Peyer's patch (tissue), 4 donors: ENCODE data around the gene FRMD5. TPM values are rescaled to one million over a fixed set of nuclear protein-coding genes. Genes with fewer than 3 reads are reported as not detected.

Source experiments
- DNase-seq, 3 donors: peaks; one replicate each; pipeline ENCODE4 v3.0.0-alpha.2; 2017 to 2019
- H3K27ac ChIP-seq, 4 donors: fragments of 200-600 bp; sonication (generic); one replicate each; pipeline ENCODE4 v1.5.1; 2016 to 2019
- H3K27me3 ChIP-seq, 2 donors: fragments of 200-600 bp; sonication (generic); one replicate each; pipeline ENCODE4 v1.5.1; 2019
- H3K36me3 ChIP-seq, 3 donors: fragments of 200-600 bp; sonication (generic); one replicate each; pipeline ENCODE4 v1.5.1; 2016 to 2019
- H3K4me1 ChIP-seq, 4 donors: fragments of 200-600 bp; sonication (generic); one replicate each; pipeline ENCODE4 v1.5.1; 2016 to 2019
- H3K4me3 ChIP-seq, 4 donors: fragments of 200-600 bp; sonication (generic); 1 replicate in 3 of 4; 2 replicates in 1 of 4; pipeline ENCODE4 v1.5.1; 2016 to 2019; ENCODE audit warnings: mild to moderate bottlenecking in 1 of 4
- H3K9me3 ChIP-seq, 4 donors: fragments of 200-600 bp; sonication (generic); one replicate each; pipeline ENCODE4 v1.5.1; 2016 to 2019; ENCODE audit warnings: mild to moderate bottlenecking in 1 of 4
- POLR2A ChIP-seq, 2 donors: fragments of 450-650 bp; IDR thresholded peaks; one replicate each; pipeline ENCODE4 v1.5.1; 2017; ENCODE audit warnings: antibody characterized with exemption in 2 of 2, mild to moderate bottlenecking in 2 of 2, moderate library complexity in 2 of 2
- total RNA-seq, 4 donors: library from RNA; depleted of rRNA; stranded (reverse); fragments of >200 nt; gene quantifications; one replicate each; pipeline ENCODE4 v1.1.0, GENCODE V29; 2016
- TF ChIP-seq, protein P1 (sequence below), 6 experiments: fragments of 450-650 bp in 4 of 6; fragments of 200-600 bp in 2 of 6; sonication (generic) in 1 of 6; IDR thresholded peaks; one replicate each; pipeline ENCODE4 v1.5.1; 2017 to 2019; ENCODE audit warnings: antibody characterized with exemption in 6 of 6, mild to moderate bottlenecking in 3 of 6, moderate library complexity in 1 of 6

FRMD5 gene
- total RNA-seq, 4 donors from 2014 or later = 0.54 to 5.0 (median 0.57) TPM; not detected in 1

DNA sequence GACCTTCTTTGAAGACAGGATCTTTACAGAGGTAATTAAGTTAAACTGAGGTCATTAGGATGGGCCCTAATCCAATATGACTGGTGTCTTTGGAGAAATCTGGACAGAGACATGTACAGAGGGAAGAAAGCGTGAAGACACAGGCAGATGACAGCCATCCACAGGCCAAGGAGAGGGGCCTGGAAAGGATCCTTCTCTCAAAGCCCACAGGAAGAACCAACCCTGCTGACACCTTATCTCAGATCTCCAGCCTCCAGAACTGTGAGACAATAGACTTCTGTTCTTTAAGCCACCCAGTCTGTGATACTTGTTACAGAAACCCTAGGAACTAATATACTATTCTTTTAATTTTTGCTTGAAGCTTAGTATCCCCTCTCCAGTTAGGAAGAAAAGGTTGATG, 294.1 kb downstream of the FRMD5 start:
- Histone ChIP-seq H3K4me1 (no peaks in the 10 kb centered on the region), H3K36me3 (no peaks in the 10 kb centered on the region), H3K27ac (no peak overlapping the region), H3K4me3 (no peak overlapping the region), H3K27me3 (no peaks in the 10 kb centered on the region), H3K9me3 (no peaks in the 10 kb centered on the region)
- DNase-seq = no peak
- TF ChIP-seq, protein P1, sequence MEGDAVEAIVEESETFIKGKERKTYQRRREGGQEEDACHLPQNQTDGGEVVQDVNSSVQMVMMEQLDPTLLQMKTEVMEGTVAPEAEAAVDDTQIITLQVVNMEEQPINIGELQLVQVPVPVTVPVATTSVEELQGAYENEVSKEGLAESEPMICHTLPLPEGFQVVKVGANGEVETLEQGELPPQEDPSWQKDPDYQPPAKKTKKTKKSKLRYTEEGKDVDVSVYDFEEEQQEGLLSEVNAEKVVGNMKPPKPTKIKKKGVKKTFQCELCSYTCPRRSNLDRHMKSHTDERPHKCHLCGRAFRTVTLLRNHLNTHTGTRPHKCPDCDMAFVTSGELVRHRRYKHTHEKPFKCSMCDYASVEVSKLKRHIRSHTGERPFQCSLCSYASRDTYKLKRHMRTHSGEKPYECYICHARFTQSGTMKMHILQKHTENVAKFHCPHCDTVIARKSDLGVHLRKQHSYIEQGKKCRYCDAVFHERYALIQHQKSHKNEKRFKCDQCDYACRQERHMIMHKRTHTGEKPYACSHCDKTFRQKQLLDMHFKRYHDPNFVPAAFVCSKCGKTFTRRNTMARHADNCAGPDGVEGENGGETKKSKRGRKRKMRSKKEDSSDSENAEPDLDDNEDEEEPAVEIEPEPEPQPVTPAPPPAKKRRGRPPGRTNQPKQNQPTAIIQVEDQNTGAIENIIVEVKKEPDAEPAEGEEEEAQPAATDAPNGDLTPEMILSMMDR (IDR thresholded peaks at IDR 0.05) = no peak
- no peak for TF ChIP-seq POLR2A (IDR thresholded peaks at IDR 0.05)

DNA sequence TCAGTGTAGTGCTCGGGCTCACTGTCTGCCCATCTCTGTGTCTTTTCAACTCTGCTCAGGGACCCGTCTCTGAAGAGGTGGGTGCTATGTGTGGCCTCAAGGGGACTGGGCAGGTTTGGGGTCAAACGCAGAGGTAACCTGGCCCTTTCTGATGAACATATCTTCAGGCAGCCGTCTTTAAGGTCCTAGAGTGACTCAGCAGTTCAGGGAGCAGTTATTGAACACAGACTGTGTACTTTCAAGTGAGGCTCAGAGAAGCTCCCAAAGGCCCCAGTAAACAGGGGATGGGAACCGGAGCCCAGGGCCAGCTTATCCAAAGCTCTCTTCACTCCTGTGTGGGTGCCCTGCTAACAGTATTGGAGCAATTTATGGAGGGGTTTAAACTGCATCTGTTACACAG, 295.1 kb downstream of the FRMD5 start:
- no peak overlapping the region for H3K27ac ChIP-seq
- H3K4me1 ChIP-seq = no peaks in the 10 kb centered on the region
- H3K36me3 ChIP-seq = no peaks in the 10 kb centered on the region
- H3K9me3 ChIP-seq = no peaks in the 10 kb centered on the region
- H3K4me3 ChIP-seq = no peak overlapping the region
- no peak for TF ChIP-seq POLR2A (IDR thresholded peaks at IDR 0.05)
- TF ChIP-seq, protein P1 (IDR thresholded peaks at IDR 0.05) = no peak
- no peaks in the 10 kb centered on the region for H3K27me3 ChIP-seq
- no peak for DNase-seq

DNA sequence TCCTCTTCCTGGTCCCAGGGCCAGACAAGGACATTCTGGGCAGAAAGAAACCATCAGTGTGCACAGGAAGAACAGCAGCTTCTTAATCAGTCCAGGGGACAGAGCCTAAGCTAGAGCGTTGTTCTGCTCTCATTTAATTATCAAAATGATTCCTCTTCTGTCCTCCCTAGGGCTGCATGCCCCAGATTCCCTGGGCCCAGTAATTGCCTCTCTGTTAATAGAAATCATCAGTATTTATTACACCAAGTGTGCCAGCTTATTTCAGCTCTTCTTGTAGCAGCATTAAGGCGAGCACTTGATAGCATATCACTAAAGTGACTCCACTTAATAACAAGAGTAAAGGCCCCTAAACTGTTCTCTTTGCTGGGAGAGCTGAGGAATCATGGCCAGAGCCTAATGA, 296.2 kb downstream of the FRMD5 start:
- Histone ChIP-seq H3K9me3 (no peaks in the 10 kb centered on the region), H3K36me3 (no peaks in the 10 kb centered on the region), H3K4me3 (no peak overlapping the region), H3K27me3 (no peaks in the 10 kb centered on the region), H3K27ac (no peak overlapping the region), H3K4me1 (no peaks in the 10 kb centered on the region)
- TF ChIP-seq, protein P1 (IDR thresholded peaks at IDR 0.05) = no peak
- no peak for DNase-seq

DNA sequence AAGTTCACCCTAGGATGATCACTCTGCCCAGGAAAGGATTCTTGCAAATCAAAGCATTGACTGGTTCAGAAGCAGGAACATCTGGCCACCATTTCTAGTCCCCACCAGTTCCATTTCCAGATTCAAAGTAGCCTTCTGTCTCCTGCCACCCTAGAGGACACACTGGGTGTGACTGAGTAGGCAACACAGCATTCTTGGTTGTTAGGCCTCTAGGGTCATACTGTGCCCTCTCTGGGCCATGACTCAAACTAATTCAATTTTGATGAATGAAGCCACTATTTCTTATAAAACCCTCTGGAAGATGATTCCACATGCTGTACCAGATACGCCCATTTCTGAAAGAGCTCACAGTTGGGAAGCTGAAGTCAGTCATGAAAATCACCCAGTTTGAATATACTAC, 298.5 kb downstream of the FRMD5 start:
- DNase-seq = no peak
- Histone ChIP-seq H3K27me3 (no peaks in the 10 kb centered on the region), H3K27ac (no peak overlapping the region), H3K4me3 (no peak overlapping the region), H3K9me3 (no peaks in the 10 kb centered on the region), H3K36me3 (no peaks in the 10 kb centered on the region), H3K4me1 (no peaks in the 10 kb centered on the region)
- TF ChIP-seq POLR2A (IDR thresholded peaks at IDR 0.05) = no peak
- TF ChIP-seq, protein P1 (IDR thresholded peaks at IDR 0.05) = no peak

DNA sequence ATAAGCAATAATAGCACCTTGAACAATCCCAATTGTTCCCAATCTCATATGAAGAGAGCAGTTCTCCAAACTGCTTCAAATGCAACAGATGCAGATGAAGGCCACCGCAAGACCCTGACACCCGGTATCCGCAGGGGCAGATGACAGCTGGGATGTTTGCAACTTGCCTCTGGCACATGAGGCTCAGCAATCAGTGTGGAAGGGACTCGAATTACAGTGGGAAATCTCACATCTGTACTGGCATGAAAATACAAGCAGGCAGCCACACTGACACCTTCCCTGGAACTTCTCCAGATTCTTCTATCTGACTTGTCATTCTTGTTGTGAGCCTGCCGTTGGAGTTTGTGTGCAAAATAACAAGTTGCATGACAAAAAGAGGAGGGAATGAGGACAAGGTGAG, 299.5 kb downstream of the FRMD5 start:
- no peak for TF ChIP-seq POLR2A (IDR thresholded peaks at IDR 0.05)
- TF ChIP-seq, protein P1 (IDR thresholded peaks at IDR 0.05) = no peak
- Histone ChIP-seq H3K27ac (no peak overlapping the region), H3K4me1 (no peaks in the 10 kb centered on the region), H3K27me3 (no peaks in the 10 kb centered on the region), H3K36me3 (no peaks in the 10 kb centered on the region), H3K4me3 (no peak overlapping the region), H3K9me3 (no peaks in the 10 kb centered on the region)
- DNase-seq = no peak

DNA sequence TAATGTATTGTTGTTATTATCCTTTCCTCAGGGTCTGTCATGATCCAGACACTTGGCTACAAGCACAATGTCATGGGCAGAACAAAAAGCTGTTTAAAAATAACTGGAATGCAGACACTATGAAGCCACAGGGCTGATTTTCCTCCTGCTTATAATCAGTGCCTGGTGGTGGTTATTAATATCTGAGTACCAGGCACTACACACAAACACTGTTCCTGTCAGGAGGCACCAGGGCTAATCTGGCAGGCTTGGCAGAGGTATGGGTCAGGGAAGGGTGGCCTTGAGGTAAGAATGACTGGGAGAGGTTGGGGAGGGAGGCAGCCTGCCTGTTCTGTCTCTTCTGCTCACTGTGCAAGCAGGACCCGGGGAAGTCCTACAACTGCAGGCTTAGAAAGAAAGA, 301.1 kb downstream of the FRMD5 start:
- no peak for DNase-seq
- Histone ChIP-seq H3K27me3 (no peaks in the 10 kb centered on the region), H3K27ac (no peak overlapping the region), H3K4me3 (no peak overlapping the region), H3K36me3 (no peaks in the 10 kb centered on the region), H3K4me1 (no peaks in the 10 kb centered on the region), H3K9me3 (no peaks in the 10 kb centered on the region)
- TF ChIP-seq, protein P1 (IDR thresholded peaks at IDR 0.05) = no peak
- TF ChIP-seq POLR2A (IDR thresholded peaks at IDR 0.05) = no peak
